HL-60 (cell line): ENCODE measurements around the gene MPI.

ENCODE experiments used
- DNase-seq, 2 experiments: peaks; one replicate each; pipeline ENCODE4 v3.0.0-alpha.2; 2010 to 2020; ENCODE audit warnings: low read depth in 1 of 2, low spot score in 1 of 2
- H3K27ac ChIP-seq: fragments of 250-450 bp; sonication (Bioruptor Pico); replicated peaks from 2 replicates; pipeline ENCODE4 v1.5.1; 2020; ENCODE audit warnings: mild to moderate bottlenecking, moderate library complexity
- H3K27me3 ChIP-seq: fragments of 250-450 bp; sonication (Bioruptor Pico); 2 replicates; pipeline ENCODE4 v1.5.1; 2021; ENCODE audit warnings: mild to moderate bottlenecking, moderate library complexity; ENCODE audit not compliant: insufficient read depth, poor library complexity, severe bottlenecking
- H3K4me3 ChIP-seq: replicated peaks from 2 replicates; pipeline ENCODE4 v1.5.1; 2011; ENCODE audit warnings: mild to moderate bottlenecking, control low read depth, low read length; ENCODE audit not compliant: insufficient read depth
- GABPA ChIP-seq: IDR thresholded peaks from 2 replicates; pipeline ENCODE4 v1.6.1; 2012; ENCODE audit warnings: low read depth
- POLR2AphosphoS5 ChIP-seq: IDR thresholded peaks from 2 replicates; pipeline ENCODE4 v1.6.1; 2012; ENCODE audit warnings: low read depth
- SPI1 ChIP-seq: IDR thresholded peaks from 2 replicates; pipeline ENCODE4 v1.6.1; 2012; ENCODE audit warnings: low read depth, mild to moderate bottlenecking, borderline replicate concordance
- TF ChIP-seq, protein P1 (sequence below): IDR thresholded peaks from 2 replicates; pipeline ENCODE4 v1.6.1; 2012; ENCODE audit warnings: low read depth; ENCODE audit not compliant: insufficient replicate concordance
- TF ChIP-seq, protein P2 (sequence below): IDR thresholded peaks from one replicate; pipeline ENCODE4 v1.5.1; 2011; ENCODE audit warnings: low read length, control low read depth, inconsistent platforms; ENCODE audit not compliant: insufficient read depth

MPI gene

DNA sequence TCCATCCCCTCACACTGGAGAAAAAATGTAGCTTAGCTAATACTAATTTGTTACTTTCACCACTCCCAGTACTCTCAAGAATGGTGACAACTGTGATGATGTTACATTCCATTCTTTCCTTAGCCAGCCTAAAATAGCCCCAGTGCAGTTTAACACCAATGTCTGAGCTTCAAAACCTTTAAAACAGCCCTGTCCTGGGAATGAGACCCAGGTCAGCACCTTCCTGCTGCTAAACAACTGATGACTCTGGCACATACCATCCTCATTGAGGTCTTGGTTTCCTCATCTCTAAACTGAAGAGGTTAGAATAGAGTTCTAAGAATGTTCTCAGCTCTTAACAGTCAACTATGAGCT lies 20.5 kb upstream of the MPI start:
- no peak for DNase-seq
- no peak overlapping the region for H3K4me3 ChIP-seq
- H3K27ac ChIP-seq, result peak overlapping the region; percentile 95
- H3K27me3 ChIP-seq, result no peaks in the 10 kb centered on the region
- TF ChIP-seq, protein P1, sequence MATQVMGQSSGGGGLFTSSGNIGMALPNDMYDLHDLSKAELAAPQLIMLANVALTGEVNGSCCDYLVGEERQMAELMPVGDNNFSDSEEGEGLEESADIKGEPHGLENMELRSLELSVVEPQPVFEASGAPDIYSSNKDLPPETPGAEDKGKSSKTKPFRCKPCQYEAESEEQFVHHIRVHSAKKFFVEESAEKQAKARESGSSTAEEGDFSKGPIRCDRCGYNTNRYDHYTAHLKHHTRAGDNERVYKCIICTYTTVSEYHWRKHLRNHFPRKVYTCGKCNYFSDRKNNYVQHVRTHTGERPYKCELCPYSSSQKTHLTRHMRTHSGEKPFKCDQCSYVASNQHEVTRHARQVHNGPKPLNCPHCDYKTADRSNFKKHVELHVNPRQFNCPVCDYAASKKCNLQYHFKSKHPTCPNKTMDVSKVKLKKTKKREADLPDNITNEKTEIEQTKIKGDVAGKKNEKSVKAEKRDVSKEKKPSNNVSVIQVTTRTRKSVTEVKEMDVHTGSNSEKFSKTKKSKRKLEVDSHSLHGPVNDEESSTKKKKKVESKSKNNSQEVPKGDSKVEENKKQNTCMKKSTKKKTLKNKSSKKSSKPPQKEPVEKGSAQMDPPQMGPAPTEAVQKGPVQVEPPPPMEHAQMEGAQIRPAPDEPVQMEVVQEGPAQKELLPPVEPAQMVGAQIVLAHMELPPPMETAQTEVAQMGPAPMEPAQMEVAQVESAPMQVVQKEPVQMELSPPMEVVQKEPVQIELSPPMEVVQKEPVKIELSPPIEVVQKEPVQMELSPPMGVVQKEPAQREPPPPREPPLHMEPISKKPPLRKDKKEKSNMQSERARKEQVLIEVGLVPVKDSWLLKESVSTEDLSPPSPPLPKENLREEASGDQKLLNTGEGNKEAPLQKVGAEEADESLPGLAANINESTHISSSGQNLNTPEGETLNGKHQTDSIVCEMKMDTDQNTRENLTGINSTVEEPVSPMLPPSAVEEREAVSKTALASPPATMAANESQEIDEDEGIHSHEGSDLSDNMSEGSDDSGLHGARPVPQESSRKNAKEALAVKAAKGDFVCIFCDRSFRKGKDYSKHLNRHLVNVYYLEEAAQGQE, result no peak
- TF ChIP-seq SPI1, result no peak
- TF ChIP-seq POLR2AphosphoS5, result no peak
- TF ChIP-seq GABPA, result no peak
- TF ChIP-seq, protein P2, sequence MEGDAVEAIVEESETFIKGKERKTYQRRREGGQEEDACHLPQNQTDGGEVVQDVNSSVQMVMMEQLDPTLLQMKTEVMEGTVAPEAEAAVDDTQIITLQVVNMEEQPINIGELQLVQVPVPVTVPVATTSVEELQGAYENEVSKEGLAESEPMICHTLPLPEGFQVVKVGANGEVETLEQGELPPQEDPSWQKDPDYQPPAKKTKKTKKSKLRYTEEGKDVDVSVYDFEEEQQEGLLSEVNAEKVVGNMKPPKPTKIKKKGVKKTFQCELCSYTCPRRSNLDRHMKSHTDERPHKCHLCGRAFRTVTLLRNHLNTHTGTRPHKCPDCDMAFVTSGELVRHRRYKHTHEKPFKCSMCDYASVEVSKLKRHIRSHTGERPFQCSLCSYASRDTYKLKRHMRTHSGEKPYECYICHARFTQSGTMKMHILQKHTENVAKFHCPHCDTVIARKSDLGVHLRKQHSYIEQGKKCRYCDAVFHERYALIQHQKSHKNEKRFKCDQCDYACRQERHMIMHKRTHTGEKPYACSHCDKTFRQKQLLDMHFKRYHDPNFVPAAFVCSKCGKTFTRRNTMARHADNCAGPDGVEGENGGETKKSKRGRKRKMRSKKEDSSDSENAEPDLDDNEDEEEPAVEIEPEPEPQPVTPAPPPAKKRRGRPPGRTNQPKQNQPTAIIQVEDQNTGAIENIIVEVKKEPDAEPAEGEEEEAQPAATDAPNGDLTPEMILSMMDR, result no peak

DNA sequence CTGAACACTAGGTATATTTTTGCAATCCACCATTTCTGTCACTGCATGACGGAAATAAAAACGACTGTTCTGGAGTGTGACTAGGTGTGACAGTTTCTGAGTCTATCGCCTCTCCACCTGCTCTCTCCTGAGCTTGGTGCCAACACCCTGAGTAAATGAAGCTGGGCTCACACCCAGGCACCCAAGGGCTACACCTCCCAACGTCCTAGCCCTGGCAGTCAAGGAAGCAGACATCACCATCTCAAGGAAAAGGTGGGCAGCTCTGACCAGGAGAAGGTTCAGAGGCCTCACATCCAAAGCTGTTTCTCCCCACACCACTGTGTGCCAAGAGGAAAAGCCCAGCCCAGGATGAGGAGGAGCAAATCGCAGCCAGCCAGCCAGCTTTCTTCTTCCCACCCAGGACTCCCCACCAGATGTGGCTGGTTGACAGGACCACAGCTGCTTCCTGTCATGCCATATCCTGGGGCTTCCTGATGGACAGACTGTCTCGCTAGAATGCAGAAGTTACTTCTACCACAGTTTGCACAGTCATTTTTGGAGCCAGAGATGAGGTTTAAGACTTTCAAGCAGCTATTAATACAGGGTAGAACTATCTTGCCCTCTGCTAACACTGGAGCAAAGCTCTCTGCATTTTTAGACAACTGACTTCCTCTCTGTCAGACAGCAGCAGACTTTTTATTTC lies 20.0 kb upstream of the MPI start:
- Histone ChIP-seq H3K27ac (peak overlapping the region; percentile 95), H3K27me3 (no peaks in the 10 kb centered on the region), H3K4me3 (no peak overlapping the region)
- TF ChIP-seq, protein P1, result peak; percentile 23
- TF ChIP-seq GABPA (no peak), POLR2AphosphoS5 (peak; percentile 98), SPI1 (peak; percentile 87)
- TF ChIP-seq, protein P2, result no peak
- DNase-seq, result peak; percentile 82 to 96

GRCh38 chr15:74870436-74871215 lies 19.2 kb upstream of the MPI start:
- TF ChIP-seq POLR2AphosphoS5 (no peak), SPI1 (no peak), GABPA (no peak)
- TF ChIP-seq, protein P1, result no peak
- TF ChIP-seq, protein P2, result no peak
- Histone ChIP-seq H3K4me3 (peak overlapping the region; percentile 9; the same call in 1 of the 2 replicates), H3K27ac (peak overlapping the region; percentile 95), H3K27me3 (no peaks in the 10 kb centered on the region)
- DNase-seq, result no peak
